ENCODE data around the gene CRYBB2. TPM values are rescaled to one million over a fixed set of nuclear protein-coding genes. Genes with fewer than 3 reads are reported as not detected.

Gene CRYBB2, protein sequence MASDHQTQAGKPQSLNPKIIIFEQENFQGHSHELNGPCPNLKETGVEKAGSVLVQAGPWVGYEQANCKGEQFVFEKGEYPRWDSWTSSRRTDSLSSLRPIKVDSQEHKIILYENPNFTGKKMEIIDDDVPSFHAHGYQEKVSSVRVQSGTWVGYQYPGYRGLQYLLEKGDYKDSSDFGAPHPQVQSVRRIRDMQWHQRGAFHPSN
- 0.81 TPM in 1 of 2 replicates, not detected in the other for total RNA-seq
- long read RNA-seq, partial matches to known transcripts, result 0 of 1 reads
- long read RNA-seq, other reads (novel, unspliced or antisense), result 1 of 1 reads

DNA sequence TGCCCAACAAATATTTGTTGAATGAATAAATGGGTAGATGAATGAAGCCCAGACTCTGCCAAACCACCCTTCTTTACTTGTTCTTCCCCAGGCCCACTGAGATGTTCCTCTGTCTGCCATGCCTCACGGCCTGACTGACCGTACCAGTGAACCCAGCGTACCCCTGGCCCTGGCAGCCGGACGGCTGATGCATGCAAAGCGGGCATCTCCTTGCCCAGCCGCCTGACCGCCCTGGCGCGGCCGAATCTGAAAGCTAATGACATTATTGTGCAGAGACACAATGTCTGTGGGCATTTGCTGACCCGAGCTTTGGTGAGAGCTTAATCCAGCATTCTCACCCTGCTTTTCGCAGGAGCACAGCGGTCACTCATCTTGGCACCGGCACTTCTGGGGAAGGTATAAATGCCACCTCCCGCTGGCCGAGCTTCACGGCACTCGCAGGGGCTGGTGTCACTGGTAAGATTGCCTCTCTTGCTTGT, at the start of gene CRYBB2:
TSS of gene CRYBB2 (plus strand) at position 429 of the 479 bp plus-strand sequence. CDS start 1,791 bp downstream, outside the sequence.
- no peak for DNase-seq (ENCODE audit: low spot score, unreplicated experiment)
- H3K27ac Mint-ChIP-seq, result no peak within 1 kb of the TSS

GRCh38 chr22:25170426-25170980, 48.9 kb upstream of the CRYBB2 start:
- peaks cover 4% of the 10 kb centered on the region for H3K4me1 Mint-ChIP-seq (ENCODE audit: low read depth)
- H3K9me3 Mint-ChIP-seq (ENCODE audit: low read depth), result no peaks in the 10 kb centered on the region
- no peak overlapping the region for H3K27ac Mint-ChIP-seq
- no peaks in the 10 kb centered on the region for H3K27me3 Mint-ChIP-seq
- H3K36me3 Mint-ChIP-seq (ENCODE audit: insufficient read depth), result peaks cover 8% of the 10 kb centered on the region
- TF ChIP-seq, protein P1, sequence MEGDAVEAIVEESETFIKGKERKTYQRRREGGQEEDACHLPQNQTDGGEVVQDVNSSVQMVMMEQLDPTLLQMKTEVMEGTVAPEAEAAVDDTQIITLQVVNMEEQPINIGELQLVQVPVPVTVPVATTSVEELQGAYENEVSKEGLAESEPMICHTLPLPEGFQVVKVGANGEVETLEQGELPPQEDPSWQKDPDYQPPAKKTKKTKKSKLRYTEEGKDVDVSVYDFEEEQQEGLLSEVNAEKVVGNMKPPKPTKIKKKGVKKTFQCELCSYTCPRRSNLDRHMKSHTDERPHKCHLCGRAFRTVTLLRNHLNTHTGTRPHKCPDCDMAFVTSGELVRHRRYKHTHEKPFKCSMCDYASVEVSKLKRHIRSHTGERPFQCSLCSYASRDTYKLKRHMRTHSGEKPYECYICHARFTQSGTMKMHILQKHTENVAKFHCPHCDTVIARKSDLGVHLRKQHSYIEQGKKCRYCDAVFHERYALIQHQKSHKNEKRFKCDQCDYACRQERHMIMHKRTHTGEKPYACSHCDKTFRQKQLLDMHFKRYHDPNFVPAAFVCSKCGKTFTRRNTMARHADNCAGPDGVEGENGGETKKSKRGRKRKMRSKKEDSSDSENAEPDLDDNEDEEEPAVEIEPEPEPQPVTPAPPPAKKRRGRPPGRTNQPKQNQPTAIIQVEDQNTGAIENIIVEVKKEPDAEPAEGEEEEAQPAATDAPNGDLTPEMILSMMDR (IDR thresholded peaks at IDR 0.05; ENCODE audit: unreplicated experiment), result no peak
- no peak overlapping the region for H3K4me3 Mint-ChIP-seq (ENCODE audit: low read depth)
- no peak for DNase-seq (ENCODE audit: low spot score, unreplicated experiment)

More for the DNA sequence above, at the start of gene CRYBB2:
- Mint-ChIP-seq H3K36me3 (ENCODE audit: insufficient read depth) (no peaks in the 10 kb centered on the region), H3K9me3 (ENCODE audit: low read depth) (peaks cover 3% of the 10 kb centered on the region), H3K27me3 (peaks cover 13% of the 10 kb centered on the region), H3K4me3 (ENCODE audit: low read depth) (no peak within 1 kb of the TSS), H3K4me1 (ENCODE audit: low read depth) (no peaks in the 10 kb centered on the region)
- TF ChIP-seq, protein P1 (IDR thresholded peaks at IDR 0.05; ENCODE audit: unreplicated experiment), result no peak

DNA sequence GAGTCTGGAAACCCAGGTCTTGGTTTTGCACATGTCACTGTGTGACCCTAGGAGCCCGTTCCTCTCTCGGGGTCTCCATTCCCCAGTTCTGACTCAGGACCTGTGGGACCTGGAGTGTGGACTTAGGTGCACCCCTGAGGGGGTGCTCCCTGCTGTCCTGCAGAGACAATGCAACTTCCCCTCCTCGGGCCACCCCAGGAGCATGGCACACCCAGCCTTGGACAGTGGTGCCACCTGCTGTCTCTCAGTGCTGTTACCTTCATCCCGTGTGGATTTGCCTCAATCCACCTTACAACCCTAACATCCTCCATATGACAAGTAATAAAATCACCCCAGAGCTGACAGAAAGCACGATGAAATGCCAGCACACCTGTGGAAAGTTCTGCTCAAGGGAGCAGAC, 47.3 kb upstream of the CRYBB2 start:
- Mint-ChIP-seq H3K4me1 (ENCODE audit: low read depth) (no peaks in the 10 kb centered on the region), H3K27ac (no peak overlapping the region), H3K27me3 (no peaks in the 10 kb centered on the region), H3K9me3 (ENCODE audit: low read depth) (no peaks in the 10 kb centered on the region), H3K4me3 (ENCODE audit: low read depth) (no peak overlapping the region), H3K36me3 (ENCODE audit: insufficient read depth) (peaks cover 8% of the 10 kb centered on the region)
- no peak for DNase-seq (ENCODE audit: low spot score, unreplicated experiment)
- TF ChIP-seq, protein P1 (IDR thresholded peaks at IDR 0.05; ENCODE audit: unreplicated experiment), result no peak

GRCh38 chr22:25174156-25174887, 45.1 kb upstream of the CRYBB2 start:
- no peak for DNase-seq (ENCODE audit: low spot score, unreplicated experiment)
- Mint-ChIP-seq H3K36me3 (ENCODE audit: insufficient read depth) (peaks cover 18% of the 10 kb centered on the region), H3K27ac (no peak overlapping the region), H3K27me3 (no peaks in the 10 kb centered on the region), H3K9me3 (ENCODE audit: low read depth) (peaks cover under 1% of the 10 kb centered on the region), H3K4me1 (ENCODE audit: low read depth) (no peaks in the 10 kb centered on the region), H3K4me3 (ENCODE audit: low read depth) (no peak overlapping the region)
- TF ChIP-seq, protein P1 (IDR thresholded peaks at IDR 0.05; ENCODE audit: unreplicated experiment), result no peak

- Mint-ChIP-seq H3K4me1 (ENCODE audit: low read depth) (no peaks in the 10 kb centered on the region), H3K27me3 (no peaks in the 10 kb centered on the region), H3K36me3 (ENCODE audit: insufficient read depth) (peaks cover 24% of the 10 kb centered on the region), H3K4me3 (ENCODE audit: low read depth) (no peak overlapping the region), H3K9me3 (ENCODE audit: low read depth) (peaks cover 7% of the 10 kb centered on the region), H3K27ac (no peak overlapping the region)
- no peak for DNase-seq (ENCODE audit: low spot score, unreplicated experiment)
- TF ChIP-seq, protein P1 (IDR thresholded peaks at IDR 0.05; ENCODE audit: unreplicated experiment), result no peak
These were observed 44.5 kb upstream of the CRYBB2 start for GRCh38 chr22:25174888-25175411.
